ENCODE results near the gene RNF121. TPM values are rescaled to one million over a fixed set of nuclear protein-coding genes. Genes with fewer than 3 reads are reported as not detected.
A peak's percentile ranks its signal among the peaks of the same experiment; 100 is the strongest.

RNF121 gene
- total RNA-seq, 1 donor from 2014 or later = 59.6 TPM

GRCh38 chr11:71987521-71987920 is 58.7 kb downstream of the RNF121 start:
- Mint-ChIP-seq H3K9me3 (ENCODE audit: low read depth) (no peaks in the 10 kb centered on the region), H3K27ac (no peak overlapping the region), H3K36me3 (ENCODE audit: insufficient read depth) (peaks cover 7% of the 10 kb centered on the region), H3K4me1 (ENCODE audit: low read depth) (no peaks in the 10 kb centered on the region), H3K27me3 (no peaks in the 10 kb centered on the region), H3K4me3 (ENCODE audit: low read depth) (no peak overlapping the region)
- TF ChIP-seq, protein P1, sequence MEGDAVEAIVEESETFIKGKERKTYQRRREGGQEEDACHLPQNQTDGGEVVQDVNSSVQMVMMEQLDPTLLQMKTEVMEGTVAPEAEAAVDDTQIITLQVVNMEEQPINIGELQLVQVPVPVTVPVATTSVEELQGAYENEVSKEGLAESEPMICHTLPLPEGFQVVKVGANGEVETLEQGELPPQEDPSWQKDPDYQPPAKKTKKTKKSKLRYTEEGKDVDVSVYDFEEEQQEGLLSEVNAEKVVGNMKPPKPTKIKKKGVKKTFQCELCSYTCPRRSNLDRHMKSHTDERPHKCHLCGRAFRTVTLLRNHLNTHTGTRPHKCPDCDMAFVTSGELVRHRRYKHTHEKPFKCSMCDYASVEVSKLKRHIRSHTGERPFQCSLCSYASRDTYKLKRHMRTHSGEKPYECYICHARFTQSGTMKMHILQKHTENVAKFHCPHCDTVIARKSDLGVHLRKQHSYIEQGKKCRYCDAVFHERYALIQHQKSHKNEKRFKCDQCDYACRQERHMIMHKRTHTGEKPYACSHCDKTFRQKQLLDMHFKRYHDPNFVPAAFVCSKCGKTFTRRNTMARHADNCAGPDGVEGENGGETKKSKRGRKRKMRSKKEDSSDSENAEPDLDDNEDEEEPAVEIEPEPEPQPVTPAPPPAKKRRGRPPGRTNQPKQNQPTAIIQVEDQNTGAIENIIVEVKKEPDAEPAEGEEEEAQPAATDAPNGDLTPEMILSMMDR (IDR thresholded peaks at IDR 0.05; ENCODE audit: unreplicated experiment) = no peak
- DNase-seq (ENCODE audit: low spot score, unreplicated experiment) = no peak

DNA sequence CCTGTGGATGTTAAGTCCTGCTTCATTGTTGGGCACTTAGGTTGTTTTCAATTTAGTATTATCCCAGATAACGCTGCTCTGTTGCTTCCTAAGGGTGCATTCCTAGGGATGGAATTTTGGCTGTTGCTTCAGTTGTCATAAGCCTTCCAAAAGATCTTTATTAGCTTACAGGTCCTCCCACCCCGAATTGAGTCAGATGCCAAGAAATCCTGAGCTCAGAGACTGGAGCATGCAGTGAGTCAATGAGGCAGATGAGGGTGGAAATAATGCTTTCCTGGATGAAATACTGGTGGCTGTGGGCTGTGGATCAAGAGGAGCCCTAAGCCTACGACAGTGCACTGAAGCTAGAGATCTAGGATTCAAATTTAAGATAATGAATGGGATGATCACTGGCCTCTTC is 59.2 kb downstream of the RNF121 start:
- Mint-ChIP-seq H3K36me3 (ENCODE audit: insufficient read depth) (peaks cover 9% of the 10 kb centered on the region), H3K27ac (peak overlapping the region; percentile 29), H3K9me3 (ENCODE audit: low read depth) (no peaks in the 10 kb centered on the region)

GRCh38 chr11:71990701-71991100 is 61.9 kb downstream of the RNF121 start:
- H3K9me3 Mint-ChIP-seq (ENCODE audit: low read depth) = no peaks in the 10 kb centered on the region
- no peak overlapping the region for H3K4me3 Mint-ChIP-seq (ENCODE audit: low read depth)
- no peaks in the 10 kb centered on the region for H3K27me3 Mint-ChIP-seq
- peaks cover 9% of the 10 kb centered on the region for H3K36me3 Mint-ChIP-seq (ENCODE audit: insufficient read depth)
- TF ChIP-seq, protein P1 (IDR thresholded peaks at IDR 0.05; ENCODE audit: unreplicated experiment) = no peak
- no peak for DNase-seq (ENCODE audit: low spot score, unreplicated experiment)
- H3K4me1 Mint-ChIP-seq (ENCODE audit: low read depth) = no peaks in the 10 kb centered on the region
- no peak overlapping the region for H3K27ac Mint-ChIP-seq

More for the DNA sequence above, 59.2 kb downstream of the RNF121 start:
- no peak for DNase-seq (ENCODE audit: low spot score, unreplicated experiment)
- no peaks in the 10 kb centered on the region for H3K4me1 Mint-ChIP-seq (ENCODE audit: low read depth)
- no peak overlapping the region for H3K4me3 Mint-ChIP-seq (ENCODE audit: low read depth)
- TF ChIP-seq, protein P1 (IDR thresholded peaks at IDR 0.05; ENCODE audit: unreplicated experiment) = no peak
- H3K27me3 Mint-ChIP-seq = no peaks in the 10 kb centered on the region

- no peaks in the 10 kb centered on the region for H3K4me1 Mint-ChIP-seq (ENCODE audit: low read depth)
- no peak overlapping the region for H3K27ac Mint-ChIP-seq
Measured at GRCh38 chr11:71991494-71991893, 62.6 kb downstream of the RNF121 start.

GRCh38 chr11:71992136-71992730 is 63.4 kb downstream of the RNF121 start:
- no peaks in the 10 kb centered on the region for H3K4me1 Mint-ChIP-seq (ENCODE audit: low read depth)
- TF ChIP-seq, protein P1 (IDR thresholded peaks at IDR 0.05; ENCODE audit: unreplicated experiment) = no peak
- H3K9me3 Mint-ChIP-seq (ENCODE audit: low read depth) = no peaks in the 10 kb centered on the region
- no peak overlapping the region for H3K4me3 Mint-ChIP-seq (ENCODE audit: low read depth)
- peaks cover 11% of the 10 kb centered on the region for H3K36me3 Mint-ChIP-seq (ENCODE audit: insufficient read depth)
- H3K27ac Mint-ChIP-seq = no peak overlapping the region
- no peaks in the 10 kb centered on the region for H3K27me3 Mint-ChIP-seq
- no peak for DNase-seq (ENCODE audit: low spot score, unreplicated experiment)

More at GRCh38 chr11:71991494-71991893, 62.6 kb downstream of the RNF121 start:
- H3K4me3 Mint-ChIP-seq (ENCODE audit: low read depth) = no peak overlapping the region
- H3K36me3 Mint-ChIP-seq (ENCODE audit: insufficient read depth) = peaks cover 9% of the 10 kb centered on the region
- H3K27me3 Mint-ChIP-seq = no peaks in the 10 kb centered on the region
- no peak for DNase-seq (ENCODE audit: low spot score, unreplicated experiment)
- TF ChIP-seq, protein P1 (IDR thresholded peaks at IDR 0.05; ENCODE audit: unreplicated experiment) = no peak
- H3K9me3 Mint-ChIP-seq (ENCODE audit: low read depth) = no peaks in the 10 kb centered on the region
